K562 (cell line): Measurements from ENCODE around the gene CASKIN1. TPM values are rescaled to one million over a fixed set of nuclear protein-coding genes. Genes with fewer than 3 reads are reported as not detected.

Experiments used
- ATF1 ChIP-seq, 2 experiments: fragments of 450-650 bp in 1 of 2; IDR thresholded peaks; 2 replicates each; pipeline ENCODE4 v1.6.1; 2016; ENCODE audit warnings: missing compliant biosample characterization in 1 of 2, missing genetic modification characterization in 1 of 2
- CAMTA2 ChIP-seq: fragments of 250-450 bp; sonication (Bioruptor Pico); conservative IDR thresholded peaks from 2 replicates; pipeline ENCODE4 v1.5.1; 2022
- CXXC5 ChIP-seq: fragments of 250-450 bp; sonication (Bioruptor Pico); IDR thresholded peaks from 2 replicates; pipeline ENCODE4 v1.8.0; 2022; ENCODE audit warnings: inconsistent platforms, mild to moderate bottlenecking, moderate library complexity
- DMBX1 ChIP-seq: fragments of 250-450 bp; sonication (Bioruptor Pico); IDR thresholded peaks from 2 replicates; pipeline ENCODE4 v1.8.0; 2022; ENCODE audit warnings: inconsistent platforms, mild to moderate bottlenecking, moderate library complexity, borderline replicate concordance
- EP300 ChIP-seq: IDR thresholded peaks from 2 replicates; pipeline ENCODE4 v1.6.1; 2012; ENCODE audit warnings: low read length, improper control_type of control experiment
- ESRRB ChIP-seq: fragments of 250-450 bp; sonication (Bioruptor Pico); IDR thresholded peaks from 2 replicates; pipeline ENCODE4 v1.5.0; 2020; ENCODE audit warnings: mild to moderate bottlenecking, moderate library complexity, borderline replicate concordance
- FOXJ2 ChIP-seq: fragments of 200-800 bp; sonication (Bioruptor generic); IDR thresholded peaks from 2 replicates; pipeline ENCODE4 v1.6.1; 2016; ENCODE audit warnings: missing genetic modification characterization, missing compliant biosample characterization
- HDAC3 ChIP-seq: fragments of 450-650 bp; IDR thresholded peaks from 2 replicates; pipeline ENCODE4 v1.6.1; 2018; ENCODE audit warnings: borderline replicate concordance, mild to moderate bottlenecking, moderate library complexity; ENCODE audit not compliant: partially characterized antibody
- HNRNPLL ChIP-seq: fragments of 200-400 bp; formaldehyde crosslinking; IDR thresholded peaks from 2 replicates; pipeline ENCODE4 v1.6.1; 2017; ENCODE audit warnings: low read length, low read depth, mild to moderate bottlenecking; ENCODE audit not compliant: poor library complexity, severe bottlenecking
- IRF1 ChIP-seq: sonication (generic); formaldehyde crosslinking; IDR thresholded peaks from 2 replicates; pipeline ENCODE4 v1.8.0; 2022; ENCODE audit warnings: missing genetic modification reagents, mild to moderate bottlenecking, borderline replicate concordance
- KAT8 ChIP-seq: fragments of 450-650 bp; IDR thresholded peaks from 2 replicates; pipeline ENCODE4 v1.6.1; 2016; ENCODE audit warnings: low read depth, mild to moderate bottlenecking
- MEF2D ChIP-seq: conservative IDR thresholded peaks from 2 replicates; pipeline ENCODE4 v1.6.1; 2016; ENCODE audit warnings: low read depth, missing genetic modification characterization, missing compliant biosample characterization
- NCOA2 ChIP-seq, 2 experiments: fragments of 450-650 bp; IDR thresholded peaks; 2 replicates each; pipeline ENCODE4 v1.6.1; 2018; ENCODE audit warnings: mild to moderate bottlenecking in 2 of 2, moderate library complexity in 1 of 2; ENCODE audit not compliant: partially characterized antibody in 2 of 2
- NEUROD1 ChIP-seq: fragments of 150-350 bp; IDR thresholded peaks from 2 replicates; pipeline ENCODE4 v1.6.1; 2014; ENCODE audit warnings: borderline replicate concordance, low read length, low read depth; ENCODE audit not compliant: partially characterized antibody
- NRF1 ChIP-seq, 2 experiments: fragments of 450-650 bp; IDR thresholded peaks in 1 of 2; conservative IDR thresholded peaks in 1 of 2; 2 replicates each; pipeline ENCODE4 v1.6.1; 2014; ENCODE audit warnings: mild to moderate bottlenecking in 2 of 2
- OTX1 ChIP-seq: fragments of 450-650 bp; formaldehyde crosslinking; IDR thresholded peaks from 2 replicates; pipeline ENCODE4 v1.4.0; 2022; ENCODE audit warnings: mild to moderate bottlenecking
- PYGO2 ChIP-seq: fragments of 450-650 bp; IDR thresholded peaks from 2 replicates; pipeline ENCODE4 v1.6.1; 2016; ENCODE audit warnings: mild to moderate bottlenecking, missing genetic modification characterization, moderate library complexity, missing compliant biosample characterization
- SREBF2 ChIP-seq: sonication (generic); formaldehyde crosslinking; IDR thresholded peaks from 2 replicates; pipeline ENCODE4 v1.4.0; 2020; ENCODE audit warnings: mild to moderate bottlenecking, missing genetic modification reagents
- U2AF1 ChIP-seq: fragments of 200-400 bp; formaldehyde crosslinking; optimal IDR thresholded peaks from 2 replicates; pipeline ENCODE3; 2017; ENCODE audit warnings: mild to moderate bottlenecking, low read depth, low read length, moderate library complexity
- ZFP91 ChIP-seq: sonication (generic); formaldehyde crosslinking; IDR thresholded peaks from 2 replicates; pipeline ENCODE4 v1.8.0; 2022; ENCODE audit warnings: mild to moderate bottlenecking, missing genetic modification reagents
- ZNF282 ChIP-seq: sonication (generic); formaldehyde crosslinking; IDR thresholded peaks from 2 replicates; pipeline ENCODE4 v1.8.1; 2023; ENCODE audit warnings: missing genetic modification reagents
- ZNF445 ChIP-seq: fragments of 250-450 bp; sonication (Bioruptor Pico); IDR thresholded peaks from 2 replicates; pipeline ENCODE4 v1.4.0; 2020; ENCODE audit warnings: low read depth, mild to moderate bottlenecking, moderate library complexity
- ZNF561 ChIP-seq: fragments of 450-650 bp; formaldehyde crosslinking; conservative IDR thresholded peaks from 2 replicates; pipeline ENCODE4 v1.4.0; 2020; ENCODE audit warnings: mild to moderate bottlenecking, moderate library complexity
- ZNF589 ChIP-seq: fragments of 200-800 bp; sonication (Bioruptor generic); IDR thresholded peaks from 2 replicates; pipeline ENCODE4 v1.6.1; 2016; ENCODE audit warnings: low read depth, missing genetic modification characterization, missing compliant biosample characterization
- ZNF696 ChIP-seq: fragments of 250-450 bp; sonication (Bioruptor Pico); conservative IDR thresholded peaks from 2 replicates; pipeline ENCODE4 v1.4.0; 2020; ENCODE audit warnings: mild to moderate bottlenecking, moderate library complexity
- polyA plus RNA-seq, 8 experiments: library from polyadenylated mRNA; depleted of rRNA in 4 of 8; stranded (reverse) in 5 of 8; unstranded in 3 of 8; fragments of >200 nt; fragmentation: Nextera tagmentation in 2 of 8; fragmentation: Illumina TruSeq in 1 of 8; extraction: Ambion mirVana in 2 of 8; extraction: Trizol in 1 of 8; gene quantifications; 2 replicates each; pipeline versions ENCODE4 v1.2.1 to v1.2.3, GENCODE V29; 2011 to 2014; ENCODE audit warnings: inconsistent platforms in 1 of 8, missing spikeins in 1 of 8
- total RNA-seq, 7 experiments: library from RNA; depleted of rRNA in 6 of 7; stranded (reverse); fragments of >200 nt in 6 of 7; fragmentation: Illumina TruSeq in 2 of 7; extraction: Trizol in 2 of 7; gene quantifications; 2 replicates each; pipeline versions ENCODE4 v1.2.1 to v1.2.3, GENCODE V29; 2011 to 2021; ENCODE audit warnings: low replicate concordance in 1 of 7
- TF ChIP-seq, protein P1 (sequence below), 2 experiments: fragments of 450-650 bp; IDR thresholded peaks; 2 replicates each; pipeline ENCODE4 v1.6.1; 2016
- TF ChIP-seq, protein P2 (sequence below): fragments of 450-650 bp; formaldehyde crosslinking; IDR thresholded peaks from 2 replicates; pipeline ENCODE4 v1.4.0; 2020; ENCODE audit warnings: mild to moderate bottlenecking

The CASKIN1 gene
- total and polyA plus RNA-seq, 9 of the 15 experiments (the other 6 are each of a cell fraction or from before 2014, with no cell fraction given): 0.15 to 4.5 (median 1.5) TPM; not detected in 2

DNA sequence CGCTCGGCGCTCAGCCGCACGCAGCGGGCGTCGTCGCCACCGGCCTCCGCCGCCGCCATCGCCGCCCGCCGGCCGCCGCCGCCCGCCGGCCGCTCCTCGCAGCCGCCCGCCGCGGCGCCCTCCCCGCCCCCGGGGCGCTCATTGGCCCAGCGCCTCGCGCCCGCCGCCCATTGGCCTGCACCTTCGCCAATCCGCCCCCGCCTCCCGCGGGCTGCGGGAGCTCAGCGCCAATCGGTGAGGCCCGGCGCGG, 18.2 kb upstream of the CASKIN1 start, which contains the start of gene PGP (continued):
- peak; percentile 91; the same call in 1 of the 2 replicates for TF ChIP-seq DMBX1 (CRISPR knock-in tag)
- TF ChIP-seq, protein P1, sequence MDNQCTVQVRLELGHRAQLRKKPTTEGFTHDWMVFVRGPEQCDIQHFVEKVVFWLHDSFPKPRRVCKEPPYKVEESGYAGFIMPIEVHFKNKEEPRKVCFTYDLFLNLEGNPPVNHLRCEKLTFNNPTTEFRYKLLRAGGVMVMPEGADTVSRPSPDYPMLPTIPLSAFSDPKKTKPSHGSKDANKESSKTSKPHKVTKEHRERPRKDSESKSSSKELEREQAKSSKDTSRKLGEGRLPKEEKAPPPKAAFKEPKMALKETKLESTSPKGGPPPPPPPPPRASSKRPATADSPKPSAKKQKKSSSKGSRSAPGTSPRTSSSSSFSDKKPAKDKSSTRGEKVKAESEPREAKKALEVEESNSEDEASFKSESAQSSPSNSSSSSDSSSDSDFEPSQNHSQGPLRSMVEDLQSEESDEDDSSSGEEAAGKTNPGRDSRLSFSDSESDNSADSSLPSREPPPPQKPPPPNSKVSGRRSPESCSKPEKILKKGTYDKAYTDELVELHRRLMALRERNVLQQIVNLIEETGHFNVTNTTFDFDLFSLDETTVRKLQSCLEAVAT (IDR thresholded peaks at IDR 0.05): peak in 1 of 2 experiments; percentile 97; a peak in 2 of 4 replicates
- TF ChIP-seq FOXJ2: no peak; the same call in 1 of the 2 replicates
- no peak for TF ChIP-seq ATF1 (CRISPR knock-in tag; IDR thresholded peaks at IDR 0.05)
- TF ChIP-seq ATF1 (tag; IDR thresholded peaks at IDR 0.05): no peak
- TF ChIP-seq ZNF696 (CRISPR knock-in tag): no peak
- TF ChIP-seq MEF2D (tag): no peak
- TF ChIP-seq HNRNPLL: no peak
- peak; percentile 82; the same call in 1 of the 2 replicates for TF ChIP-seq ESRRB (CRISPR knock-in tag)
- no peak for TF ChIP-seq KAT8
- no peak for TF ChIP-seq PYGO2 (tag)
- TF ChIP-seq ZNF589: peak; percentile 100
- TF ChIP-seq NCOA2 (IDR thresholded peaks at IDR 0.05; ENCODE audit: partially characterized antibody in 2 of 2): no peak
- no peak for TF ChIP-seq ZNF445 (CRISPR knock-in tag)
- no peak for TF ChIP-seq CAMTA2 (CRISPR knock-in tag)
- TF ChIP-seq CXXC5 (CRISPR knock-in tag): no peak
- TF ChIP-seq HDAC3: no peak
- no peak for TF ChIP-seq ZNF282 (CRISPR knock-in tag)
- no peak for TF ChIP-seq SREBF2 (CRISPR knock-in tag)
- no peak for TF ChIP-seq ZFP91 (CRISPR knock-in tag)
- TF ChIP-seq OTX1: peak; percentile 96
- TF ChIP-seq NRF1 (conservative IDR thresholded peaks at IDR 0.05 in 1 of 2, IDR thresholded peaks at IDR 0.05 in 1 of 2): no peak
- no peak for TF ChIP-seq ZNF561 (CRISPR knock-in tag)
- TF ChIP-seq, protein P2, sequence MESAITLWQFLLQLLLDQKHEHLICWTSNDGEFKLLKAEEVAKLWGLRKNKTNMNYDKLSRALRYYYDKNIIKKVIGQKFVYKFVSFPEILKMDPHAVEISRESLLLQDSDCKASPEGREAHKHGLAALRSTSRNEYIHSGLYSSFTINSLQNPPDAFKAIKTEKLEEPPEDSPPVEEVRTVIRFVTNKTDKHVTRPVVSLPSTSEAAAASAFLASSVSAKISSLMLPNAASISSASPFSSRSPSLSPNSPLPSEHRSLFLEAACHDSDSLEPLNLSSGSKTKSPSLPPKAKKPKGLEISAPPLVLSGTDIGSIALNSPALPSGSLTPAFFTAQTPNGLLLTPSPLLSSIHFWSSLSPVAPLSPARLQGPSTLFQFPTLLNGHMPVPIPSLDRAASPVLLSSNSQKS (CRISPR knock-in tag): no peak
- TF ChIP-seq NEUROD1: peak; percentile 100
- TF ChIP-seq EP300: no peak
- TF ChIP-seq IRF1: no peak
- no peak for TF ChIP-seq U2AF1
